Erythroblast (primary cell): ENCODE results near the gene PRPSAP2.
"Not testable (repeated sequence)": the region's sequence is repeated elsewhere in the genome, so short reads cannot be mapped to it uniquely, and the experiment has no call there.

ENCODE experiments used
- DNase-seq, 2 experiments: peaks; one replicate each; lab custom pipeline; 2025; lab: John Stamatoyannopoulos, UW
- GATA1 ChIP-seq: IDR thresholded peaks from 2 replicates; pipeline ENCODE4 v1.6.1; 2011; ENCODE audit warnings: low read depth, mild to moderate bottlenecking, control low read depth, low read length, moderate library complexity
- POLR2A ChIP-seq: IDR thresholded peaks from 2 replicates; pipeline ENCODE4 v1.6.1; 2011; ENCODE audit warnings: mild to moderate bottlenecking, low read length

The PRPSAP2 gene

GRCh38 chr17:18944646-18945045 is 86.7 kb downstream of the PRPSAP2 start:
- DNase-seq = no peak
- TF ChIP-seq GATA1 (no peak), POLR2A (no peak)

GRCh38 chr17:18946536-18946935 is 88.6 kb downstream of the PRPSAP2 start:
- TF ChIP-seq GATA1 (no peak), POLR2A (no peak)
- DNase-seq = no peak

GRCh38 chr17:18947866-18948265 is 89.9 kb downstream of the PRPSAP2 start:
- no peak for DNase-seq
- TF ChIP-seq GATA1 (no peak), POLR2A (no peak)

GRCh38 chr17:18948476-18949006 is 90.6 kb downstream of the PRPSAP2 start:
- TF ChIP-seq GATA1 (no peak), POLR2A (no peak)
- no peak for DNase-seq

DNA sequence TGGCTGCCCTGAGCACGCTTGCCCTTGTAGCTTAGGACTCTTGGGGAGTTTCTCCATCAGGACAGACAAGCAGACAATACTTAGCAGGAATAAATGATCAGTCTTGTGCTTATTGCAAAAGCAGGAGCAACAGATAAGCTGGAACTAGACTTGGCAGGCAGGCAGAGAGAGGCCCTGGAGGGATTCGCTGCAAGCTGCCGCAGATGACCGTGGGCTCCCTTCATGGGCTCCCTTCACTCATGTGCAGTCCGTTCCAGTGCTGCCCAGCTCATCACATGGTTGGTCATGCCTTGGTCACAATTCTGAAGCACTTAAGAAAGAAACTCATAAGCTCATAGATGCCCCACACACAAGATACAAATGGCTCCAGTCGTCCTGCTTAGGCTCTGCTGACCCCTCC is 91.6 kb downstream of the PRPSAP2 start:
- TF ChIP-seq POLR2A (no peak), GATA1 (no peak)
- no peak for DNase-seq

DNA sequence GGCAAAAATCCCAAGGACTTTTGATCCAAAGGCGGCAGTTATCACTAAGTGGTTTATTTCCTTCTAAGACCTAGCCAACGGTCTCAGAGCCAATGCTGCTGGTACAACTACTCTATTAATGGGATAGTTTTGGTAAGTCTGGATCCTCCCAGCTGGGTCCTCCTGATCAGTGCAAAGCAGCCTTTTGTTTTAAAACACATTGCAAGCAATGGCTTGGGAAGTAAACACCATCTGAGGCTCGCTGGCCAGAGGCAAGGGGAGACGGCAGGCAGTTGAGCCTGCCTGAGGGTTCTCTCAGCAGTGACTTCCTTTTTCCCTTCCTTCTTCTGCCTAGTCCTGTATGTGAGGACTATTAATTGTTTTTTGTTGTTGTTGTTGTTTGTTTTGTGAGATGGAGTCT is 92.4 kb downstream of the PRPSAP2 start:
- no peak for DNase-seq
- TF ChIP-seq GATA1 (no peak), POLR2A (no peak)

DNA sequence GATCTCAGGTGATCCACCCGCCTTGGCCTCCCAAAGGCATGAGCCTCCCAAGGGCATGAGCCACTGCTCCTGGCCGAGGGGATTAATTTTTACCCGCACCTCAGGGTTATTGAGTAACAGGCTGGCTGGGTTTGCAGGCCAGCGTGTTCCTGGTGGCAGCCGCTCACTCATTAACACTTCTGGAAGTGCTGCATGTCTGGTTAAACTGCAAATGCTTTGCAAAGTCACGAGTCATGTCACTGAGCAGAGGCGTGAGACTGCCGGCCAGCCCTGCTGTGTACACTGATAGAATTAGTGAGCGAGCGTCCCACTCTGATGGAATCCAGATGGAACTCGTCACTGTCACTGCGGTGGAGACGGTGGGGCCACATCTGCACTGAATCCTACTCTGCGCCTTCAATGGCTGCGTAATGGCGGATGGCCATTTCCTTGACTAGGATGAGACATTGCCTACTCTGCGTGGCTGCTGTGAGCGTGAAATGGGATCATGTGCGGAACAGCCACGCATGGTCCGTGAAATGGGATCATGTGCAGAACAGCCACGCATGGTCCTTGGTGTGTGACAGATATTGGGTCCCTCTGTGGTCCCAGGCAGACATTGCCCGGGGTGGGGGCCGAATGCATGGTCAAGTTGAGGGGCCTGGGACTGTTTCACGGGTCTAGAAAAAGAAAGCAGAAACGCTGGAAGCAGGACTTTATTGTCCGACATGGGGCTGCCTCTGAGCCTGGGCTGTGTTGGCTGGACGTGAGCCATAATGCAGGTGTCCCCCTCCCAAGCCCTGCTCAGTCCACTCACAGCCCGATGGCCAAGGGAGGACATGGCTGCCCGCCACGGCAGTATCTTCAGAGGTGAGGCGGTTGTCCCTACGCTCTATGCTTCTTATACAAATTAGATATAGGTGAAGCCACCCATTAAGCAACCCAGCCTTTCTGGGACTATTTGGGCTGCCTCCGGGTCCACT is 93.3 kb downstream of the PRPSAP2 start:
- no peak for DNase-seq
- no peak for TF ChIP-seq POLR2A
- TF ChIP-seq GATA1 = no peak

DNA sequence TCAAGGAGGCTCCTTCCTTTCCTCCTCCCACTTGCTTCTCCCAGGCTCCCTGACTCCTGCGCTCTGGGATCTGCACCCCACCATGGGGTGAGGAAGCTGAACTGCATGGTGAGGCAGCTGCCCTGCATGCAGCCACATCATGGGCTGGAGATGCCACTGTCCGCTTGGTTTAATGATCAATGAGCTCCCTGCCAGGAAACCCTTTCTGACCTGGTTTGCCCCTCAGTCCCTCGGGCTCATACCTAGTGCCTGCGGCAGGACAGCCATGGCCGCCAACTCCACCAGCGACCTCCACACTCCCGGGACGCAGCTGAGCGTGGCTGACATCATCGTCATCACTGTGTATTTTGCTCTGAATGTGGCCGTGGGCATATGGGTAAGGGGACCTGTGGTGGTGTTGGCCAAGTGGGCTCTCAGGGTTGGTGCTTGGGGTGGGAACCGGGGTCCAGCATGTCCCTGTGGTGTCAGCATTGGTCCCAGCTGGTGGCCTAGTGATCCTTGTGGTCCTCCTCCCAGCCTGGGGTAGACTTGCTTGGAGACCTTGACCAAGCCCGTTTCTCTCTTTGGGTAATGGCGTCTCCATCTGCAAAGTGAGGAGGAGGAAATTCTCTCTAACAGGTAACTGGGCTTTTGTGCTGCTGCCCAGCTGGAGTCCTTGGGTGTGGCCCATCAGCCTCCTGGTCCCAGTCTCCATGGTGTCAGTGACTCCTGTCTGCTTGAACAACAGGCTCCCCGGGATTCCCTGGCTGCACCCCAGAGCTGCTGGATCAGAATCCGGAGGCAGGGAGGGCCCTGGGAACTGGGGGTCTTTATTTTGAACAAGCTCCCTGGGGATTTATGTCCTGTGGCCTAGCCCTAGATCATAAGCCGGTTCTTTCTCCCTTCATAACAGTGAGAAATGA is 94.3 kb downstream of the PRPSAP2 start, which contains the start of gene SLC5A10:
Gene SLC5A10, plus strand, starts transcription at position 225 of the 902 bp plus-strand sequence. Its CDS starts 41 bp downstream, at position 266.
- DNase-seq = no peak
- TF ChIP-seq POLR2A (no peak), GATA1 (no peak)

DNA sequence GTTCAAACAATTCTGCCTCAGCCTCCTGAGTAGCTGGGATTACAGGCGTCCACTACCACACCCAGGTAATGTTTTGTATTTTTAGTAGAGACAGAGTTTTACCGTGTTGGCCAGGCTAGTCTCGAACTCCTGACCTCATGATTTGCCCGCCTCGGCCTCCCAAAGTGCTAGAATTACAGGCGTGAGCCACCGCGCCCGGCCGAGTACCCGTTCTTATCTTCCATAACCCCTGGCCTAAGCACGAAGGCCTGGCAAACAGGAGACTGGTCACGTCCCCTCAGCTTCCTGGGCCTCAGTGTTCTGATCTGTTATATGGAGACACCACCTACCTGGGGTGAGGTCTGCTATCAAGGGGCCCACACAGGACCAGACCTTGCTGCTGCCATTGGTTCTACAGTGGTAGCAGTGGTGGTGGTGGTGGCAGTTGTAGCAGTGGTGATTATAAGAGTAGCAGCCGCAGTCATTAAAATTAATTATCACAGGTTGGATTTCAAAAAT is 95.3 kb downstream of the PRPSAP2 start:
- TF ChIP-seq POLR2A = no peak
- no peak for TF ChIP-seq GATA1
- no peak for DNase-seq

DNA sequence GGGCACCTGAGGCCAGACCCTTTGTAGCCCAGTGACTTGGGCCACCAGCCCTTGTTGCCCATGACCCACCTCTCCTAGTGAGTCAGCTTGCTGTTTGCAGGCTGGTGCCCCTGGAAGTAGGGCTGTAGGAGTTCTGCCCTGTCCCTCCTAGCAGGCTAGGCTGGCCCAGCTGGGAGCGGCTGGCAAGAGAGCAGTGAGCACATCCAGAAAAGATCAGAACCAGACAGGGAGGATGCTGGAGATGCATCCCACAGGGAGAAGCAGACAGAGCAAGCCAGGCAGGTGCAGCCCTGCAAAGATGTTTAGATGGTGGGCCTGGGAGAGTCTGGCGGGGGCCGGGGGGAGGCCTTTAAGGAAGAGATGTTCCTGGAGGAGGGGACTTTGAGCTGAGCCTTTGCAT is 96.4 kb downstream of the PRPSAP2 start:
- TF ChIP-seq GATA1 = no peak
- TF ChIP-seq POLR2A = no peak
- no peak for DNase-seq

- TF ChIP-seq POLR2A = no peak
- no peak for TF ChIP-seq GATA1
Measured at GRCh38 chr17:18955009-18955408, 97.1 kb downstream of the PRPSAP2 start.

DNA sequence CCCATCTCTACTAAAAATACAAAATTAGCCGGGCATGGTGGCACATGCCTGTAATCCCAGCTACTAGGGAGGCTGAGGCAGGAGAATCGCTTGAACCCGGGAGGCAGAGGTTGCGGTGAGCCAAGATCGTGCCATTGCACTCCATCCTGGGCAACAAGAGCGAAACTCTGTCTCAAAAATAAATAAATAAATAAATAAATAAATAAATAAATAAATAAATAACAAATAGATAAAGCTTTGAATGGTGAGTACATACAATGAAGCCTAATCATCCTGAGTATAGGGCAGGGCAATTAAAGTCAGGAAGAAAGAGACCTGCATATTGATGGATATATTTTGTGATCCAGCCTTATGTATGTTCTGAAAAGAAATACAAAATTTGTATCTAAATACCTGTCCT is 98.1 kb downstream of the PRPSAP2 start:
- DNase-seq = not testable (repeated sequence)

More at GRCh38 chr17:18955009-18955408, 97.1 kb downstream of the PRPSAP2 start:
- no peak for DNase-seq

DNA sequence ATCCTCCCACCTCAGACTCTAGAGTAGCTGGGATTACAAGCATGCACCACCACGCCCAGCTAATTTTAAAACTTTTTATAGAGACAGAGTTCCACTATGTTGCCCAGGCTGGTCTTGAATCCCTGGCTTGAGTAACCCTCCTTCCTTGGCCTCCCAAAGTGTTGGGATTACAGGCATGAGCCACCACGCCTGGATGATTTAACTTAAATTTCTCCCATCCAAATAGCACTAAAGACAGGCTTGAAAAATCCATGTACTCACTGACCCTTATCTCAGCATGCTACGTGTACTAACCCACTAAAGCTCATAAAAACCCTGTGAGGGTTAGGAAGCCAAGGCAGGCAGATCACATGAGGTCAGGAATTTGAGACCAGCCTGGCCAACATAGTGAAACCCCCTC is 98.7 kb downstream of the PRPSAP2 start:
- TF ChIP-seq GATA1 (no peak), POLR2A (no peak)
- DNase-seq = no peak

DNA sequence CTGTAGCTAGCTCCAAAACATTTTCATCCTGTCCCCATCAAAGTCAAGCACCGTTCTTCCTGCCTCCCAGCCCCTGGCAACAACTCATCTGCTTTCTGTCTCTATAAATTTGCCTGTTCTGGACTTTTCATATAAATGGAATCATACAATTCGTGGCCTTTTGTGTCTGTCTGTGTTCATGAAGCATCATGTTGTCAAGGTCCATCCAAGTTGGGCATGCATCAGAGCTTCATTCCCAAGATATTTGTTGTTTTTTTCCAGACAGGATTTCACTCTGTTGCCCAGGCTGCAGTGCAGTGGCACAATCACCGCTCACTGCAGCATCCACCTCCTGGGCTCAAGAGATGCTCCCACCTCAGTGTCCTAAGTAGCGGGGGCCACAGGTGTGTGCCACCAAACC is 99.9 kb downstream of the PRPSAP2 start:
- TF ChIP-seq POLR2A = no peak
- no peak for TF ChIP-seq GATA1
- DNase-seq = no peak
